GM19467 (cell line): ENCODE data around the gene ARHGAP31.
A peak's percentile ranks its signal among the peaks of the same experiment; 100 is the strongest.
"Not testable (repeated sequence)": the region's sequence is repeated elsewhere in the genome, so short reads cannot be mapped to it uniquely, and the experiment has no call there.

Experiments used
- ATAC-seq: cut with Tn5 transposase; IDR thresholded peaks from one replicate; pipeline ENCODE4 v1.9.1; 2021; ENCODE audit warnings: mild to moderate bottlenecking, moderate library complexity; ENCODE audit not compliant: unreplicated experiment

The ARHGAP31 gene

DNA sequence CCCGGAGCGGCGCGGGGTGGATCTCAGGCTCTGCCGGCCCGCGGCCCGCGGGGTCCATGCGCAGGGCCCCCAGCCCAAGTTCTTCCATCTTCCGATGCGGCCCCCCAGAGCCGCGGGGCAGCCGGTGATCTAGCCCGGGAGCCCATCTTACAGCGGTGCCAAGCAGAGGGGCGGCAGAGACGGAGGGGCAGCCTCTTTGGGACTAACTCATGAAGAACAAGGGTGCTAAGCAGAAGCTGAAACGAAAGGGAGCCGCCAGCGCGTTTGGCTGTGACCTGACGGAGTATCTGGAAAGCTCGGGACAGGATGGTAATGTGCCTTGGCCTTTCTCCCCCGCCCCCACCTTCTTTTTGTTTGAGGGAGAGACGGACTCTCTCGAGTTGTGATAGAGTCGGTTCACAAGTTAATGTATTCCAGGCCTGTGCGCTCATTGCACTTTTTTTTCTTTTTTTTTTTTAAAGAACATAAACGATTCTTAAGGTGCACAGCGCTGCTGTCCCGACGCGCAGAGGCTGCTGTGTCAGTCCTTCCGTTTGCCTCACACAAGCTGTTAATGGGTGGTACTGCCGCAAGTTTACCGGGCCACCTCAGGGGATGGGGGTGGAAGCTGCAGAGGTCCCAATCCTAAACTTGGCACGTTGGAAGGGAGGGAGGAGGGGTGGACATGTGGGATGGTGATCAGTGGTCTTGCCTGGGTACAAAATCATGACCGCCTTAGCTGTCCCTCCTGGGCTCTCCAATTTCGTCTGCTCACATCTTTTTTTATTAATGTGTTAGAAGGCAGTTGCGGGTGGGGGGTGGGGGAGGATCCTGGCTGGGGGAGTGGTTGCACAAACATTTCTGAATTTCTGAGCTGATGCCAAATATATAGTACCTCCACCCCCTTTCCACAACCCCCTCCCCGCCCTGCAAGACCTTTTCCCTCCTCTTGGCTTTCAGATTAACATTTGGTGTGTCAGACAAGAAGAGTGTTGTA lies 801 bp downstream of the ARHGAP31 start:
- ATAC-seq = peak; percentile 36

DNA sequence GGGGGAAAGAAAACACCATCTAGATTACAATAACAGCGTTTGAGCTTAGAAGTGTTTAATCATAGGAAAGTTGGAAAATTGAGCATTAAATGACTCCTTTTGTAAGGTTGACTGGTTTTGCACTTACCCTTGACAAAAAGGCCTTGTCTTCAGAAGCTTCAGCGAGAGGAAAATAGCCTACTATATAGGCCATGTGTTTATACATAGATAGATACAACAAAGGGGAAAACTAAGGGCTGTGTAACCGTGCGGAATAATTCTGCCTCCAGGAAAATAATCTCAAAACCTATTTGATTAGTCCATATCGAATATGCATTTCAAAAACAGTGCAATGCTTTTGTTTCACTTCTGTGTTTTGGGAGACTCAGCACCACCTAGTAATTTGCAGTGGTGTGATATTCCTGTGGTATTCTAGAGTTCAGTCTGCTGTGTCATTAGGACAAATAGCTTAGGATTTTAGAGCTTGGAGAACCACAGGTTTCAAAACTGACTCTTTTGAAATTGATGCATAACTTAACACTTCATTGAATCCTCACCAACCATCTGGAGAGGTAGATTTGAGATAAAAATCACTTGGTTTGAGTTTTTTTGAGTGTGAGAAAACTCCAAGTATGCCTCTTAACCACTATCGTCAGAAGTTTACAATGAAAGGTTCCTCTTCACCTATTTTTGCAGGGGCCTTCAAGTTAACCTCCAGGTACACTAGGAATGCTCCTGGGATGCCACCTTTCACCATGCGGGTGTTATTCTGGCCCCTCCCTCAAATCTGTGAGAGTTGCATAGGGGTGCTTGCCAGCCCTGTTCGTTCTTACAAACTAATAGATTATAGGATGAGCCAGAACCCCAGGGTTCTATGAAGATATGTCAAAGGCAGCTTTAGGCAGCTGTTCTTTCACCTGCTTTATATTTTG lies 1.9 kb downstream of the ARHGAP31 start:
- ATAC-seq = no peak

DNA sequence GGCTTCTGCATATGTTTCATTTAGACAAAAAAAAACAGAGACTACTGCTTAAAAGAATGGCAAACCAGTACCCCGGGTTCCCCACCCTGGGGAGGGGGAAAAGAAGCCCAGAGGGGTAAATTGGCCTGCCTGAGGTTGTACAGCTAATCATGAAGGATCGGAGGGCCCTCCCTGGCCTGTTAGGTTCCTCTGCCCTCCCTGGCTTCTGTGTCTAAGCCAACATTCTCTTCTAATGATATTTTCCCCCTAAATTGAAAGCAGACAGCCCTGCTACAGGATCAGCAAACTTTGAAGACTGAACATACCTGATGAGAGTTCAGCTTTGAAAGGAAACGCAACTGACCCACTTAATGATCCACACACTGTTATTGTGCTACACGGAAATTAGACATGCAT lies 2.5 kb downstream of the ARHGAP31 start:
- no peak for ATAC-seq

DNA sequence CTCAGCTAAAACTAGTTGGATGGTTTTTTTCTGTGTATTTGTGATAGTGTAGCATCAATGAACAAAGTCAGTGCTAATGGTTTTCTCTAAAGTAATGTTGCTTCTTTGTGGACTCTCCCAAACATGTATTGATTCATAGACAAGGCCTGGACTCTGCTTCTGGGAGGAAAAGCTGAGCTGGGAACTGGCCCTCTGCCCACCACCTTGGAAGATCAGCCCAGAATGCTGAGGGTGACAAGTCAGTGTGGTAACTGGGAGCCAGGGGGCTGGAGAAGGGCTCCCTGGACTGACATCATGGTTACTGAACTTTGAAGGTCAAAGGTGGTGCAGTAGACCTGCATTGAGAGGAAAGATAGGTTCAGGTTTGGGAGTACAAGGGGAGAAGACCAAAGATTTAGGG lies 3.0 kb downstream of the ARHGAP31 start:
- no peak for ATAC-seq

DNA sequence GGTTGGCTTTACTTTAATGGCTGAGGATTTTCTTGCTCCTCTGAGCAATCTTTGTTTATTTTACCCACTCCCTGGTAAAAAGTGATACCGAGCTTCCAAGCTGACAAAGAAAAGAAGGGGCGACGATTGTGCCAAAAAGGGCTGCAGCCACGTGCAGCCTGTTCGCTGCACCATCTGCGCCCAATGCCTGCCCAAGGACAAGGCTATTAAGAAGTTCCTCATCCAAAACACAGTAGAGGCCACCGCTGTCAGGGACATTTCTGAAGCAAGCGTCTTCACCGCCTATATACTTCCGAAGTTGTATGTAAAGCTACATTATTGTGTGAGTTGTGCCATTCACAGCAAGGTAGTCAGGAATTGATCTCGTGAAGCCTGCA lies 4.4 kb downstream of the ARHGAP31 start:
- ATAC-seq = no peak

DNA sequence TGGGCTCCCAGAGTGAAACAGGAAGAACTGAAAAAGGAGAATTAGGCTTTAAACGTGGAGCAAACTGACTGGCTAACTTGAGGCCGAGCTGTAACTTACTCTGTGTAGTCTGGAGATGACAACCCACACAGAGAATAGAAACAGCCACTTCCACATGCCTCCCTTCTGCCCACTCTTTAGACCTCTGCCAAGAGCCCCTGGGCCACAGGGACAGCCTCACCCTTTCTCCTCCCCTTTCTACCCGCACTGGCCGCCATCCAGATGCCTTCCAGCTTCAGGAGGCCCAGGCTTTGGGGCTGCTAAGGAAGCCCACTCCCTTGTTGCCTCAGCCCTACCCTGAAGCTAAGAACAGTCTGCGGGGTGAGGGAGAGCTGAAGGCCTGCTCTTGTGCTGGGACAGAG lies 6.8 kb downstream of the ARHGAP31 start:
- ATAC-seq = no peak

DNA sequence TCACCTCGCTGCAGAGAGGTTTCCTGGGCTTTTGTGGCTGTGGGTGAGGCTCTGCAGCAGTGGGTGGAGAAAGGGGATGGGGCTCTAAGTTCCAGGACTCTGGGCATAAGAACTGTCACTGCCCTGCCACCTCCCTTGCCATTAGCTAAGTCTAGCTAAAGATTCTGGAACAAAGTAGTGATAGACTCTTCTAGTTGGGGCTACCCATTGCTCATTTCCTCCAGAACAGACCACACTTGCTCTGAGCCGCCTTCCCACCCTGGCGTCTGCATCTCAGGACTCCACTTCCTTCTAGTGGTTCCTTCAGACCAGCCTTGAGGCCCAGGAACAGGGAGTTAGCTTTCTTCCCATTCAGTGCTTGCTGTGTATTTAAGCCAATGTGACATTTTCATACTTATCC lies 7.5 kb downstream of the ARHGAP31 start:
- no peak for ATAC-seq

DNA sequence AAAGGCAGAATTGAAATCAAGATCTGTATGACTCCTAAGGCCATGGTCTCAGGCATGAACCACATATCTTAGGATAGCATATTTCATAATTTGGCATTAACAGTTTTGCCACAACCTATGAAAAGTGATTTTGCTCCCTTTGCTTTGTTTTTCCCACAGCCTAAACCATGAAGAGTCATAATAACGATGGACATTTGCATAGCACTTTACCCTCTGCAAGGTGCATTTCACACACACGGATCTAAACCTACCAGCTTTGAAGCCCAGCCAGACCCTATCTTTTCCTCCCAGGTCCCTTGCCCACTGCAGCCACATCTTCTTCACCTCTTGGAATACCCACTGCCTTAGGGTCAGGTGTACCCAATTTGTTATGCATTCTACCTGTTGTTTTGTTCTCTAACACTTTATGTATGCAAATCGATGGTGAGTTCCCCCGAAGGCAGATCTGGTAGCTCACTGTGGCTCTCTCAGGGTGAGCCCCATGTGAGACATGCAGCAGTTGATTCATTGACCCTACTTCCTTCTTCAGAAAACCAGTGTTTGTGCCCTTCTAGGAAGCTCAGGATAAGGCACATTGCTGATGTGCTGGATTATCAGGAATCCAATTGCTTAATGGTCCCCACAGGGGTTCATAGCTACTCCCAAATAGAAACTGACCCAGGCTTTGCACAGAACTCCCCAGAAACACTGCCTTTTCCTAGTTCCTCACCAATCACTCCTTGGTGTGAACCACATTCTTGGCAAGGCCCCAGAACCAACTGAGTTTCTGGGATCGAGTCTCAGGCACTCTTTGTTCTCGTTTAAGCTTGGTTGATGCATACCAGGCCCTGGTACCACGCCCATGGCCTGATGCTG lies 8.7 kb downstream of the ARHGAP31 start:
- ATAC-seq = no peak

DNA sequence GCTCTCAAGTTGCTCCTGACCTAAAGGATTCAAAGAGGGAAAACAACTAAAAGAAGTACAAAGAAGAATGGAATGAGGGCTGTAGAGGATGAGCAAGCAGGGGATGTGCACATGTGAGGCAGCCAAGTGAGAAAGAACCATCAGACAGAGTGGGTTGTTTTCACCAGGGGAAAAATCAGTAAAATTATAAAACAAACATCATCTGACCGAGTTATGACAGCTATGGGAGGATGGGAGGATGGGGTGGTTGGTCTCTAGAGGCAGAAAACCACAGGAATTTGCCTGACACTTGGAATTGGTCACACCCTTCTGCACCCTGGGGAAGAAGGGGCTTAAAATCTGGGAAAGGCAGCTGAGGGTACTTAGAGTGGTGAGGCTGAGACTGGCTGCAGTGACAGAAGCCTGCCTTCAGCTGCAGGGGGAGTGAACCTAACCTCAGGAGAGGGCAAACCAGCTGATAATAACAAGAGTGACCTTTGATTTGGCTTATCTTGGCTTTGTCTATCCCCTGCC lies 10.1 kb downstream of the ARHGAP31 start:
- no peak for ATAC-seq

DNA sequence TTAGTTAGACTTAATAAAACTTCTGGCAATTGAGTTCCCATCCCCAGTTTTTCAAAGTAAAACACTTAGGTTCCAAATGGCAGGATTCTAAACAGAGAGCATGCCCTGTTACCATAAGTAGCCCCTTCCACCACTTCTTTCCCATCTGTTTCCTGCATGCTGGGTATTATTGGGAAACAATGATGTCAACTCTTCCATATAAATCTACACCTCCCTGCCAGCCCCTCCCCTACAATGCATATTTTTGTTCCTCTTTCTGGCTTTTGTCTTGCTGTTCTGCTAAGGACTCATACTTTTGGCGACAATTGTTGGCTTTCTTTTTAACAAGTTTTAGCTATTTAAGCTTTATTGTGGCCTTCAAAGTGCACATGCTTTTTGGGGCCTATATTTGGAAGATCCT lies 11.1 kb downstream of the ARHGAP31 start:
- no peak for ATAC-seq

DNA sequence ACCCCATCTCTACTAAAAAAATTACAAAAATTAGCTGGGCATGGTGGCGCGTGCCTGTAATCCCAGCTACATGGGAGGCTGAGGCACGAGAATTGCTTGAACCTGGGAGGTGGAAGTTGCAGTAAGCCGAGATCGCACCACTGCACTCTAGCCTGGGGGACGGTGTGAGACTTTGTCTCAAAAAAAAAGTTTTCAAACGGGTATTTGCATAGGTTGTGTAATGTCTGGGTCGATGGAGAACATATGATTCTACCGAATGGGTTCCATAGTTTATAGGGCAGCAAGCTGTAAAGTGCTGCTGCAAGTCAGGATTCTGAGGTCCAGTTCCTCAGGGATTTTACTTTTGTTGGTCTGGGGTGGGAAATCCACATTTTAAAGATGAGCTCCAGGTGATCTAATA lies 12.2 kb downstream of the ARHGAP31 start:
- ATAC-seq = not testable (repeated sequence)

DNA sequence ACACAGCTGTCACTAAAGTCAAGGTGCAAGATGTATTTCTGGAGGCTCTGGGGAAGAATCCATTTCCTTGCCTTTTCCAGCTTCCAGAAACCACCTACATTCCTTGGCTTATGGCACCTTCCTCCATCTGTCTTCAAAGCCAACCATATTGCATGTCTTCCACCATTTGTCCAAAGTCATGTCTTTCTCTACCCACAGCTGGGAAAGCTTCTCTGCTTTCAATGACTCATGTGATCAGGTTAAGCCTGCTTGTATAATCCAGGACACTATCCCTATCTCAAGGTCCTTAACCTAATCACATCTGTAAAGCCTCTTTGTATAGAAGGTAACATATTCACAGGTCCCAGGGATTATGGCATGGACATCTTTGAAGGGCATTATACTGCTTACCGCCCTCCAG lies 14.2 kb downstream of the ARHGAP31 start:
- ATAC-seq = no peak

DNA sequence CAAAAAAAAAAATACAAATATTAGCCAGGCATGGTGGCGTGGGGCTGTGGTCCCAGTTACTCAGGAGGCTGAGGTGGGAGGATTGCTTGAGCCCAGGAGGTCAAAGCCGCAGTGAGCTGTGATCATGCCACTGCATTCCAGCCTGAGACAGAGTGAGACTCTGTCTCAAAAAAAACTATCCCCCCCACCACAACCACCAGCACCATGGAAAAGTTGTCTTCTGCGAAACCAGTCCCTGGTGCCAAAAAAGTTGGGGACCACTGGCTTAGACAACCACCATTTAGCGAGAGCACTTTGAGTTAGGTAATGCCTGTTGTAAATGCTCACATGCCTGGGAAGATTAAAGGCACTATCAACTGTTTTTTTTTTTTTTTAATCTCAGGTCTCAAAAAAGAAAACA lies 15.4 kb downstream of the ARHGAP31 start:
- ATAC-seq = no peak

DNA sequence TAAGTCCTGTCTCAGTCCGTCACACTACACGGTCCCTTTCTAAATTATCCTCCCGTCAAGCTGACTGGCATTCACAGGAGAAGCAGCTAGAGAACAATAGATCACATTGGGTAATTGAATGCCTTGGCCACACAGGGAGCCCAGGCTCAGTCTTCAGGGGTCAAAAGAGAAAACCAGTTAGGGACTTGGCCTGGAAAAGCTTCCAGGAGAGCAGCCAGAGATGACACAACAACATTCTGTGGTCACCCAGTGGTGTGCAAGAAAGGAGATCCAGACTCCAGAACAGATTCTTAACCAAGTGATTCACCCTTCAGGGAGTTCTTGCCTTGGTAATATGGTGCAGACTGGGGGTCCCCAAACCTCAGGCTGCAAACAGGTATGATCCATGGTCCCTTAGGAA lies 15.9 kb downstream of the ARHGAP31 start:
- no peak for ATAC-seq

DNA sequence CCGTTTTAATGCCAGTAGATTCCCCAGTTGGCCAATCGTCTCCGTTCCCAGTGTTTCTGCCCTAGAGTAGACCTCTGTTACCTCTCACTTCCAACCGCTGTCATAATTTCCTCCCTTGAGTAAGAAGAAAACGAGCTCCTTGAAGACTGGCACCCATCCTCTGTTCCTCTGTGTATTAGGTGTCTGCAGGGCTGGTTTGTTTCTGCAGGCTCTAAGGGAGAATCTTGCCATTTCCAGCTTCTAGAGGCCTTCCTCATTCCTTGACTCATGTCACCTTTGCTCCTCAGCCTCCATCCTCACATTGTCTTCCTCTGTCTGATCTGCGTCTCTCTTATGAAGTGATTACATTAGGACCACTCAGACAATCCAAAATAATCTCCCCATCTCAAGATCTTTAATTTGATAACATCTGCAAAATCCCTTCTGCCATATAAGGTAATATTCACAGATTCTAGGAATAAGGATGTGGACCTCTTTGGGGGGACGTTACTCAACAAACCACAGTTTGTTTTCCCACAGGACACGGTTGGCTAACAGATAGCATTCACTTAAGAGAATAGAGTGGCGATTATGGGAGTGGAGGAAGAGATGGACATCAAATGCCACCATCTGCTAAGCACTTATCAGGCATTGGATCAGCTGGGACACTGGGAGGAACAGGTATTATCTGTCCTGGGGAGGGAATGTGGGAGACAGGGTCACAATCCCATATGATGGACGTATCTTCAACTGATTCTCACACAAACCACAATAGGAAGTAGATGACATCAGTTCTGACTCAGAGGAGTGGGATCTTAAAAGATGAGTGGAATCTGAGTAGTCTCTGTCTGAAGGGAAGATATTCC lies 17.1 kb downstream of the ARHGAP31 start:
- ATAC-seq = no peak

DNA sequence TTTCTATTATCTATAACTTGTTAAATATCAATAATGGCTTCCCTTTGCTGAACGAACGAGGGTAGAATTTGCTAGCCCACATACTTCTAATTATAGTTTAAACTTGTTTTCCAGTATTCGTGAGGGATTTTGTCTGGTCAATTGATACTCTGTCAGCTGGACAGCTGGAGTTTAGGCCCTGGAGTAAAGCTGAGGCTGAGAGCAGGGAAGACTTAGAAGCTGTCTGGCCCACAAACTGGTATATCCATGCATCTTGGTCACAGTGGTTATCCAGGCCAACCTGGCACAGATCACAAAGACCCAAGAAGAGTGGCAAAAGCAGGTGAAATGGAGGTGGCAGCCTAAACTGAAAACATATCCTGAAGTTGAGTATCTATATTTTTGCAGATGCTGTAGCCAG lies 19.3 kb downstream of the ARHGAP31 start:
- ATAC-seq = no peak

DNA sequence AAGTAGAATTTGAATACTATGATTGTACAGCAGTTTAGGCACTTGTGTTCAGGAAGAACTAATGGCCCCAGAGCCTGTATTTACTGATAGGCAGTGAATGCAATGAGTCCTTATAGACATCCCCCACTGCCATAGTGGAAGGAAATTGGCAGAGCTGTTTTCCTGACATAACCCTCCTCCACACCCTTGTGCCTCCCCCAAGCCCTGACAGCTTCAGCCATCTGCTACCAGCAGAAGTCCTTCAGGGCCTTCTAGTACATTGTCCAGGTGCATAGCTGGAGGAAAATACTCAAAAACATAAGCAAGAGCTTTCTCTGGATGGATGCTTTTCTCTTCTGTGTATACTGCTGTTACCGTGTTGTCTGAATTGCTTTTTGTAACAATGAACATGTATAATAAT lies 20.6 kb downstream of the ARHGAP31 start:
- no peak for ATAC-seq

DNA sequence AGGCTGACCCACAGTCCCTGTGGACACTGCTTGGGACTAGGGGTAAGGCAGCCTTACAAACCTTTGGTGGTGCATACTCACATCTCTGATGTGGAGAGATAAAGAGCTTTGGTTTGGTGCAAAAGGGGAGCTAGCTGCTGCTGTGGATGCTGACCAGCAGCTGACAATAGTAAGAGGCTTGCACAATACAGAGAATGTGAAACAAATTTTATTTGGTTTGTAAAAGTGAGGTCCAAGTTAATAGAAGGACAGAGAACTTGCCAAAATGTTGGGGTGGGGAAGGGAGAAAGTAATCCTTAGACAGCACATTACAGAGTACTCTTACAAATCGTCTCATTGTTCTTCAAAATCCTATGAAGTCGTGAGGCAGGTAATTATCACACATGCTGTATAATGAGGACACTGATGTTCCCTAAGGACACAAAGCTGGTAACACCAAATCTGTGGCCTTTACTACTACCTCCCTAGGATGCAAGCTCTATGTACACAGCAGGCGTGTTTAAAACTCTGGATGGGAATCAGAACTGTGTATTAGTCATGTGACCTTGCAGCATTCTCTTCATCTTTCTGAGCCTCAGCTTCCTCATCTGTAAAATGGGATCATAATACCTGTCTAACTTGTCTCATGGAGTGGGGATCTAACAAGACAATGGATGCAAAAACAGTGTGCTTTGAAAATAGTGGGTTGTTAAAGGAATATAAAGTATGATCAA lies 21.6 kb downstream of the ARHGAP31 start:
- no peak for ATAC-seq

DNA sequence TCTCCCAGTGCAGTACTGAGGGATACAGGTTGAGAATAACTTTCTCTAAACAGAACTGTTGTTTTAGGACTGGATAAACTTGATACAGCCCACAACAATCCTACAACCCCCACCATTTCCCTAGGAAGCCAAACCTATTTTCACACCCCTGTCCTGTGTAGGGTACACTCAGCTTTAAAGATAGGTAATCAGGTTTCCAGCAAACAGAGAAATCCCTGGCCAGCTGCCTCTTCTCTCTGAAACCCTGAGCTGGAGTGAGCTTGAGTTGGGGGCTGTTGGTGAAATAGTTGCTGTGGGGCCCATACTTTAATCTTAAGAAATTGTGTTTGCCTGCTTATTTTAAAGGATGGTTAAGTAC lies 22.1 kb downstream of the ARHGAP31 start:
- ATAC-seq = no peak
